SW 1271 (cell line): ENCODE results near the gene PDGFA.
A peak's percentile ranks its signal among the peaks of the same experiment; 100 is the strongest.

Source experiments
- DNase-seq, 2 experiments: peaks; one replicate each; lab custom pipeline; 2025; lab: John Stamatoyannopoulos, UW

Gene PDGFA

GRCh38 chr7:472640-472957 is 47.0 kb downstream of the PDGFA start:
- no peak for DNase-seq

- no peak for DNase-seq
Observed at GRCh38 chr7:471866-472639, 47.6 kb downstream of the PDGFA start.

GRCh38 chr7:471191-471865 is 48.3 kb downstream of the PDGFA start:
- DNase-seq = no peak

GRCh38 chr7:469563-469961 is 50.1 kb downstream of the PDGFA start:
- DNase-seq = no peak

- no peak for DNase-seq
Observed at GRCh38 chr7:468681-469562, 50.7 kb downstream of the PDGFA start.

- no peak for DNase-seq
Observed at GRCh38 chr7:467856-468545, 51.6 kb downstream of the PDGFA start.

- DNase-seq = no peak
Observed at GRCh38 chr7:467393-467828, 52.2 kb downstream of the PDGFA start.

- no peak for DNase-seq
Observed at GRCh38 chr7:466465-467191, 53.0 kb downstream of the PDGFA start.

GRCh38 chr7:465710-466400 is 53.8 kb downstream of the PDGFA start:
- DNase-seq = no peak

- DNase-seq = no peak
Observed at GRCh38 chr7:464454-465401, 54.9 kb downstream of the PDGFA start.

GRCh38 chr7:463817-464453 is 55.7 kb downstream of the PDGFA start:
- no peak for DNase-seq

GRCh38 chr7:463362-463781 is 56.3 kb downstream of the PDGFA start:
- DNase-seq = no peak

- no peak for DNase-seq
Observed at GRCh38 chr7:462173-463103, 57.2 kb downstream of the PDGFA start.

- peak; percentile 50 to 94 for DNase-seq
Observed at GRCh38 chr7:461453-462172, 58.0 kb downstream of the PDGFA start.

- DNase-seq = peak in 1 of 2 experiments; percentile 69
Observed at GRCh38 chr7:461117-461452, 58.6 kb downstream of the PDGFA start.

GRCh38 chr7:460374-461116 is 59.1 kb downstream of the PDGFA start:
- no peak for DNase-seq
